HFF-Myc (cell line): ENCODE results near the gene DOCK7.

Experiments used
- DNase-seq: peaks from one replicate; pipeline ENCODE4 v3.0.0-alpha.2; 2011; ENCODE audit warnings: low read depth; ENCODE audit errors: extremely low read depth
- H3K4me3 ChIP-seq: replicated peaks from 2 replicates; pipeline ENCODE4 v1.5.1; 2011; ENCODE audit warnings: low read depth, mild to moderate bottlenecking, control low read depth, low read length
- TF ChIP-seq, protein P1 (sequence below): IDR thresholded peaks from 2 replicates; pipeline ENCODE4 v1.5.1; 2012; ENCODE audit warnings: mild to moderate bottlenecking, low read depth, low read length, control low read depth; ENCODE audit errors: missing control alignments

Gene DOCK7

GRCh38 chr1:62439652-62440371, 248.4 kb downstream of the DOCK7 start:
- peak; percentile 17 for DNase-seq
- TF ChIP-seq, protein P1, sequence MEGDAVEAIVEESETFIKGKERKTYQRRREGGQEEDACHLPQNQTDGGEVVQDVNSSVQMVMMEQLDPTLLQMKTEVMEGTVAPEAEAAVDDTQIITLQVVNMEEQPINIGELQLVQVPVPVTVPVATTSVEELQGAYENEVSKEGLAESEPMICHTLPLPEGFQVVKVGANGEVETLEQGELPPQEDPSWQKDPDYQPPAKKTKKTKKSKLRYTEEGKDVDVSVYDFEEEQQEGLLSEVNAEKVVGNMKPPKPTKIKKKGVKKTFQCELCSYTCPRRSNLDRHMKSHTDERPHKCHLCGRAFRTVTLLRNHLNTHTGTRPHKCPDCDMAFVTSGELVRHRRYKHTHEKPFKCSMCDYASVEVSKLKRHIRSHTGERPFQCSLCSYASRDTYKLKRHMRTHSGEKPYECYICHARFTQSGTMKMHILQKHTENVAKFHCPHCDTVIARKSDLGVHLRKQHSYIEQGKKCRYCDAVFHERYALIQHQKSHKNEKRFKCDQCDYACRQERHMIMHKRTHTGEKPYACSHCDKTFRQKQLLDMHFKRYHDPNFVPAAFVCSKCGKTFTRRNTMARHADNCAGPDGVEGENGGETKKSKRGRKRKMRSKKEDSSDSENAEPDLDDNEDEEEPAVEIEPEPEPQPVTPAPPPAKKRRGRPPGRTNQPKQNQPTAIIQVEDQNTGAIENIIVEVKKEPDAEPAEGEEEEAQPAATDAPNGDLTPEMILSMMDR: no peak
- H3K4me3 ChIP-seq: peak overlapping the region; percentile 85; the same call in 1 of the 2 replicates

GRCh38 chr1:62438163-62438562, 250.0 kb downstream of the DOCK7 start:
- no peak for DNase-seq
- TF ChIP-seq, protein P1: no peak
- H3K4me3 ChIP-seq: peak overlapping the region; percentile 85

DNA sequence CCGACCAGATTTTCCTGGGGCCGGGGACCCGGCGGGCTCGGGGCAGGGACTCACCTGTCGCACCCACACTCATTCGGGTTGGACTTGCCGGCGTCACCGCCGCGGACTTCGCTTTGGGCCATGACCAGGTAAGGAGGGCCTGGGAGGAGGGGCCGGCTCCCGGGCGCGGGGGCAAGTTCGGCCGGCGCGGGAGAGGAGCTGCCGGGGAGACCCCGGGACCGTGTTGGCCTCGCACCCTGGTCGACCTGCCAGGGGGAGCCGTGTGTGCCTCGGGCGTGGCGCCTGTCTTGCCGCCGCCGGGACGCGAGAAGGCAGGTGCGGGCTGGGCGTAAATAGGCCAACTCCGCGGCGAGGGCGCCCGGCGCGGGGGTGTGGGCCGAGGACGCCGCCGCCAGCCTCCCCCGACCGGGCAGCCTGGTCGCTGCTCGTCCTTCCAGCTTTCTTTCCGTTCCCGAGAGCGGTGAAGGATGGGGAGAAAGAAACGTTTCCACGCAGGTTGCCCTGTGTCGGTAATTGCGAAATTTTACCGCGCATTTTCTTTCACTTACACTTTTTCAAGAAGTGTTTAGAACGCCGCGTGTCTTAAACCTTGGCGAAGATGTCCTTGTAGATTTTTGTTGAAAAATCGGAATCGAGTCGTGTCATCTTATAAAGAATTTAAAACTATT, 250.8 kb downstream of the DOCK7 start:
- peak overlapping the region; percentile 85 for H3K4me3 ChIP-seq
- TF ChIP-seq, protein P1: no peak
- no peak for DNase-seq

- TF ChIP-seq, protein P1: no peak
- peak; percentile 99 for DNase-seq
- peak within 1 kb of the TSS; percentile 85 for H3K4me3 ChIP-seq
Observed at GRCh38 chr1:62436466-62437272, 251.5 kb downstream of the DOCK7 start, which contains the start of gene USP1. Gene USP1 (plus strand): TSS chr1:62437049. CDS start chr1:62439868, 2,819 bp downstream.

DNA sequence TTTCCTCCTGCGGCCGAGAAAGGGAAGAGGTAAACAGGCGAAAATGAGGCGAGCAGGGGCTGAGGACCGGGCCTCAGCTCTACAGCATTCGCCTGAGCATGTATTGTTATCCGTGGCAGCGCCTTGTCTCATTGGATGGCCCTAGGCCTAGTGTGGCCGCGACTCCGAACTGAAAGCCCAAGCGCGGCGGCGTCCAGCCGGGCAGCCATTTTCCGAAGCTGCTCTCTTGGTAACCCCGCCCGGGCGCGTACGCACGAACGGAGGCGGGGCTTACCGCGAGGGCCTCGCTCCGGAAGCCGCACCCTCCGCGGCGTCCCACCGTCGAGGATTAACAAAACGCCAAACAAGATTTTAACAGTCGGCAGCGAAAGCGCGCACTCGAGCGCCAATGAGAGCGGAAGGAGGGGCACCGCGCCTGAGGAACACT, 252.1 kb downstream of the DOCK7 start:
- peak overlapping the region; percentile 85 for H3K4me3 ChIP-seq
- TF ChIP-seq, protein P1: no peak
- DNase-seq: peak; percentile 7

DNA sequence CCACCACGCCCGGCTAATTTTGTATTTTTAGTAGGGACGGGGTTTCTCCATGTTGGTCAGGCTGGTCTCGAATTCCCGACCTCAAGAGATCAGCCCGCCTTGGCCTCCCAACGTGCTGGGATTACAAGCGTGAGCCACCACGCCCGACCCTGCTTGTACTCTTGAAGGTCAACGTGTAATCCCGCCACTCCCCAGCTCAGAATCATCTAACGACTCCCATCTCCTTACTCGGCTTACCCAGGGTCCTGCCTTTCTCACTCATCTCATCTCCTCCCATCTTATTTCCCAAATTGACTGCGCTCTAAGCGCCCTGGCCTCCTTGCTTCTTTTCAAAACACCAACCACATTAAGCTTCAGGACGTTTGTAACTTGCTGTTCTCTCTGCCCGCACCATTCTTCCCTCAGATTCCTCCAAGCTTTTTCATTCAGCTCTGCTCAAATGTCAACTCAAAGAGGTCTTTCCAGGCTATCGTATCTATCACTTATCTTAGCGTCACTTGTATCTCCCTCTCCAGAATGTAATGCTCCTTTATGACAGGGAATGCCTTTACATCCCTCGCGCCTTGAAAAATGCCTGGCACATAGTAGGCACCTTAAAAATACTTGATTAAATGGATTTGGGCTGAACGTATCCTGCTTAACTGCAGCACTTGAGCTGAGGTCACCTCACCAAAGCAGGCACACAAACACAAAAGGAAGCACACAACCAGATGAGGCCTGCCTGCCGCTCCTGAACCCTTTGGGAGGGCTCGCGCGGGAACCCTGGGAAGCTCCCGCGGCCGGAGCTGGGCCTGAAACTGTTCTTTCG, 252.8 kb downstream of the DOCK7 start:
- no peak for DNase-seq
- H3K4me3 ChIP-seq: peak overlapping the region; percentile 85
- TF ChIP-seq, protein P1: no peak
